ENCODE measurements around the gene PRKRIP1. TPM values are rescaled to one million over a fixed set of nuclear protein-coding genes. Genes with fewer than 3 reads are reported as not detected.
"Not testable (repeated sequence)": the region's sequence is repeated elsewhere in the genome, so short reads cannot be mapped to it uniquely, and the experiment has no call there.

PRKRIP1 gene
- total RNA-seq, 1 donor from 2014 or later: 13.8 TPM

DNA sequence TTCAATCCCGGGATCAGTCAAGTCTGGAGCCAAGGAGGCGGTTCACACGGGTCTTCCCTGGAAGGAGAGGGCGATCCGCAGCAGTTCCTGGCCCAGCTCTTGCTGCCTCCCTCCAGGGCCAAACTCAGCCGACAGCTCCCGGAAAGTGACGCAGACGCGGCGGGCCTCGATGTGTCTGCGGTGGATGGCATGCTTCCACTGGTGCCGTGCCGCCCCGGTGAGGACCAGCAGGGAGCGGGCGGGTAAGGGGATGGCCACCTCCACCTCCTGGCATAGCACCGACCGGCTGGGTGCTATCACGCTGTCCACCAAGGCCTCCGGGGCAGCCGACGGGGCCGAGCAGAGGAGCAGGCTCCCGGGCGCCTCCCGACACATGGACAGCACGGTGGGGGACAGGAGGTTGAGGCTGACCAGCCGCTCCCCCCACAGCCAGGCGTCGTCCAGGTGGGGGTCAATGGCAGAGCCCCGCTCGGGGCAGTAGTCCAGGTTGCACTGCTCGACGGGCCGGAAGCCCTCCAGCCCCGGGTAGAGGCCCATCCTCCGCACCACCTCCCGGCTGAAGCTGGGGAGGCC lies 61.3 kb downstream of the PRKRIP1 start:
- DNase-seq (ENCODE audit: low read depth, low spot score): no peak

DNA sequence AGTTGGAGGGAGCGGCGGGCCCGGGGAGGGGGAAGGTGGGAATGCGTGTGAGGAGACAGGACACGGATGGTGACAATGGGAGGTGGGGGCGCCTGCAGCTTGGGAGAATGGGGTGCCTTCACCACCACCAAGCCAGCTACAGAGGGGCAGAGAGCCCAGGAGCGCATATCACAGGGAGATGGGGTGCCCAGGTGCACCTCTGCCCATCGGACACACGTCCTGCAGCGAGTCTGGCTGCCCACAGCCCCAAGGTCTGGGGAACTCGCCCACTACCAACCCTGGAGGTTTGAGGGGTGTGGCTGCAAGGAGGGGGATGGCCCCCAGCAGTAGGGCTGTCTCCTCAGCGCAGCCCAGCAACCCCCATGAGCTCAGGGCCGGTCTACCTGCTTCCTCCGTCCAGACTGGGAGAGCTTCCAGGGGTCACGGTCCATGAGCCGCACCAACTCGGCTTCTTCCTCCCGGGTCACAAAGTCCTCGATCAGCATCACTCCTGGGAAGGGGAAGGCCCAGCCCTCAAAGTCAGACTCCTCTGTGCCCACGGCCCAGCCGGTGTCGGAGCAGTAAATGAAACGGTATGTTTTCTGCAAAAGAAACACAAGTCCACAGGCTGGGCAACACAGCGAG lies 63.2 kb downstream of the PRKRIP1 start:
- no peak for DNase-seq (ENCODE audit: low read depth, low spot score)

DNA sequence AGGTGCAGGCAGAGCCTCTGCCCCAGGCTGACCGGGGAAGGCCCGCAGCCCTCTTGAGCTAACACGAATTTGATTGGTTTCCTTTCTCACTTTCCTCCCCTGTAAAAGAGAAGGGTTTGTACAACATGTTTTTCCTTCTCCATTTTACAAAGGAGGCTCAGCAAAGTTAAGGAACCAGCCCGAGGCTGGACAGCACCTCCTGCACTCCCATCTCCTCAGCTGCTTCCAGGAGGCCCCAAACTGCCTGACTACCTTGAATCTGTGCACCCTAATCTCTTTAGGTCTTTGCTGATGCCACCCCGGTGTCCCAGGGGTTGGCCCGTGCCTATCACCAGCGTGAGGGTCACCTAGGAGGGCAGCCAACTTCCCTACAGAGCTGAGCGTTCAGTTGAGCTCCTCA lies 64.3 kb downstream of the PRKRIP1 start:
- no peak for DNase-seq (ENCODE audit: low read depth, low spot score)

DNA sequence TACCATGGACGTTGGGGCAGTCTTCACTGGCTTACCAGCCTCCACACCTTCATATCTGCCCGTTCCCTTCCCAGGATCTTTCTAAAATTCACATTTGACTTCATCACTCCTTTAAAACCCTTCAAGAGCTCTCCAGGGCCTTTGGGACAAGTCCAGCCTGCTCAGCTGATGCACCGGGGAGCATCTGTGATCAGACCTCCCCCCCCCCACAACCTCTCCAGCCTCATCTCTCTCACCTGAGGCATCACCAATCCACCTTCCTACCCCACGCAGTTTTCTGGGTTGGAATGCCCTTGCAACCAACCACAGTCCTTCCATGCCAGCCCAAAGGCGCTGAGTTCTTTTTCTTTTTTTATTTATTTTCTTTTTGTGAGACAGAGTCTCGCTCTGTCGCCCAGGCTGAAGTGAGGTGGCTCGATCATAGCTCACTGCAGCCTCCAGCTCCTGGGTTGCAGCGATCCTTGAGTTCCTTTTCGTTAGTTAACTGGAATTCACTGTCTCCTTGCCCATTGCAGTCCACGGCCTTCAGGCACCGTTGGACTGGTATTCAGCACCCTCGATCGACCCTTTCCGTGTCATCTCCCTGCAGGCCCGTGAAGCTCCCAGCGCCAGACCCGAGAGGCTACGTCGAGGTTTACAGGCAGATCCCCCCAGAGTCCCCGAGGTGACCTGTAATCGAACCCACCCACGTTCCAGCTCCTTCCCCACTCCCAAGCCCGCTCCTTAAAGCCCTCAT lies 67.8 kb downstream of the PRKRIP1 start:
- DNase-seq (ENCODE audit: low read depth, low spot score): no peak

DNA sequence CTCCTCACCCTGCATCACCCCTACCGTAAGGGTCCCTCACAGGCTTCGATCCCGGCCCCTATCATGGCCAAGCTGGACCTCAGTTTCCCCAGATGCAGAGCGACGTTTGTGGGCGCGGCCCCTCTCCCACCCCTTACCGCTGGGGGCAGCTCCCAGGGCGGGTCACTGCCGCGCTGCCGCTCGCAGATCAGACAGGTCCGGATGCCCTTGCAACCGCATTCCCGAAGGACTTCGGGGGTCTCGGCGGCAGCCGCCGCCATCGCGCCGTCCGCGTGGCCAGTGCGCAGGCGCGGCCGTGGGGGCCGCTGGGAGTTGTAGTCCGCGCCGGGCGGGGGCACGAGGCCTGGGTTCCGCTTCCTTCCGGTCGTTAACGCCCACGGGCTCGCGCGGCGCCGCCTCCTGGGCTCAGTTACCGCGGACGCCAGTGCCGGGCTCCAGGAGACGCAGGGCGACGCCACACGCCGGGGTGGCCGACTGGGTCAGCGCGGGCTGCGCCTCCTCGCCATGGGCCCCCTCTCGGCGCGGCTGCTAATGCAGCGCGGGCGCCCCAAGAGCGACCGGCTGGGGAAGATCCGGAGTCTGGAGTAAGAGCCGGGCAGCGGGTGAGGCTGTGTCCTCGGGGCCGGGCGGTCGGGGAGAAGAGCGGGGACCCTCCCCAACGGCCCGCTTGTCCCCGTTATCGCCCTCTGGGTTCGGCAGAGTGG lies 68.6 kb downstream of the PRKRIP1 start, which contains the start of the genes ALKBH4 and LRWD1:
Gene ALKBH4 (minus strand): TSS at position 287 of the 704 bp plus-strand sequence. CDS start 27 bp downstream, at position 260.
Gene LRWD1 (plus strand): TSS at position 408 of the 704 bp plus-strand sequence. CDS start 97 bp downstream, at position 505.
- DNase-seq (ENCODE audit: low read depth, low spot score): peak; percentile 51

DNA sequence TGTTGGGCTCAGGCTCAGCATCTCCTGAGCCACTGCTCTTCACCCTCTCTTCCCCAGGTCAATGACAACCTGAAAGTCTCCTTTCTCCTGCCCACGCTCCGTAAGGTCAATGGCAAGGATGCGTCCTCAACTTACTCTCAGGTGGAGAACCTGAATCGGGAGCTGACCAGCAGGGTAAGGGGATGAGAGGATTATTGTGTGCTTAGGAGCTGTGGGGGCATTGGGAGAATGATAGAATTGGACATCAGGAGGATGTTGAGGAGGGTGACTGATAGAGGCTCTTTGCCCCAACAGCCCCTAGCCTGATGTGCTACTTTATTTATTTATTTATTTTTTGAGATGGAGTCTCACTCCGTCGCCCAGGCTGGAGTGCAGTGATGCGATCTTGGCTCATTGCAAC lies 69.9 kb downstream of the PRKRIP1 start:
- no peak for DNase-seq (ENCODE audit: low read depth, low spot score)

DNA sequence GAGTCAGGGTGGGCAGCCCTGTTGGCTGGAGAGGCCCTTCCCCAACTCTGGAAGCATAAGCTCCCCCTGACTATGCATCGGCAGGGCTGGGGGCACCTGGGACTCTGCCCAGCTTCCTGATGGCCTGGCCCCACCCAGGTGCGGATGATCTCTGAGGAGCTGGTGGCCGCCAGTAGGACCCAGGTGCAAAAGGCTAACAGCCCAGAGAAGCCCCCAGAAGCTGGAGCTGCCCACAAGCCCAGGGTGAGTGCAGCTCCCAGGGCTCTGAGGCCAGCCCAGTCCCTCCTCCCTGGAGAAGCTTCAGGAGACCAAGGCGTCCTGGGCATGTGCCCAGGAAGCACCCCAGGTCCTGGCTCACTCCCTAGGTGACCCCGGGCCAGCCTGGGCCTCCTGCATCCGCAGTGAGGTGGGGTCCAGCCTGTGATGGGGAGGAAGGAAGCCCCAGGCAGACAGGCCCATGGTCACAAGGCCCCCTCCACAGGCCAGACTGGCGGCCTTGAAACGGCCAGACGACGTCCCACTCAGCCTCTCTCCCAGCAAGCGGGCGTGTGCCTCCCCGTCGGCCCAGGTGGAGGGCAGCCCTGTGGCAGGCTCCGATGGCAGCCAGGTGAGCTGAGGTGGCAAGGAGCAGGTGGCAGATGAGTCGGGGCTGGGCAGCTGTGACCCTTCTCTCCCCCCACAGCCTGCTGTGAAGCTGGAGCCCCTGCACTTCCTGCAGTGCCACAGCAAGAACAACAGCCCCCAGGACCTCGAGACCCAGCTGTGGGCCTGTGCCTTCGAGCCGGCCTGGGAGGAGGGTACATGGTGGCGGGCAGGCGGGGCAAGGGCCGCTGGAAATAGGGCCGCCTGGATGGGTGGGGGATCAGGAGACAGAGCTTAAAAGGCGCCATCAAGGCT lies 71.7 kb downstream of the PRKRIP1 start:
- no peak for DNase-seq (ENCODE audit: low read depth, low spot score)

DNA sequence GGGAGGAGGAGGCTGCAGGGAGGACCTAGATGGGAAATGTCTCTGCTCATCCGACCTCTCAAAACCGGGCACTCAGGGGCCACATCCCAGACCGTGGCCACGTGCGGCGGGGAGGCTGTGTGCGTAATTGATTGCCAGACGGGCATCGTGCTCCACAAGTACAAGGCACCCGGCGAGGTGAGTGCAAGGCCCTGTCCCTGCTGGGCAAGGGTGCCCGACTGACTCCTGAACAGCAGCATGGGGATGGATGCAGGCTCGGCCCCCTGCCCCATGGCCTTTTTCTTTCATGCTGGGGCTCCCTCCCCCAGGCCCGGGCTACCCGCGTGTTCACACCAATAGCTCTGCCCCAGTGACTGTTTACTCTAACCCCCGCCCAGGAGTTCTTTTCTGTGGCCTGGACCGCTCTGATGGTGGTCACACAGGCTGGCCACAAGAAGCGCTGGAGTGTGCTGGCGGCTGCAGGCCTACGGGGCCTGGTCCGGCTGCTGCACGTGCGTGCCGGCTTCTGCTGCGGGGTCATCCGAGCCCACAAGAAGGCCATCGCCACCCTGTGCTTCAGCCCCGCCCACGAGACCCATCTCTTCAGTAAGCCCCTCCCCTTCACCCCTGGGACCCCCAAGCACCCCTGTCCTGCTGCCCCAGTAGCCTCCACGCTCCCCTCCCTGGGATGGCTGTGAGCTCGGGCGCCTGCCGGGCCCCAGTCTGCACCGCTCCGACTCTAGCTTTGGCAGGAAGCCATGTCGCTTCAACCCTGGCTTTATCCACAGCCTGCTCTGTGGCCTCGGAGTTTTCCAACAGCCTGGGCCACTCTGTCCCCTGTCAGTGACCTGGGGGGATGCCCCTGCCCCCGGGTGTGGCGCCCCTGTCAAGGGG lies 72.6 kb downstream of the PRKRIP1 start:
- DNase-seq (ENCODE audit: low read depth, low spot score): no peak

DNA sequence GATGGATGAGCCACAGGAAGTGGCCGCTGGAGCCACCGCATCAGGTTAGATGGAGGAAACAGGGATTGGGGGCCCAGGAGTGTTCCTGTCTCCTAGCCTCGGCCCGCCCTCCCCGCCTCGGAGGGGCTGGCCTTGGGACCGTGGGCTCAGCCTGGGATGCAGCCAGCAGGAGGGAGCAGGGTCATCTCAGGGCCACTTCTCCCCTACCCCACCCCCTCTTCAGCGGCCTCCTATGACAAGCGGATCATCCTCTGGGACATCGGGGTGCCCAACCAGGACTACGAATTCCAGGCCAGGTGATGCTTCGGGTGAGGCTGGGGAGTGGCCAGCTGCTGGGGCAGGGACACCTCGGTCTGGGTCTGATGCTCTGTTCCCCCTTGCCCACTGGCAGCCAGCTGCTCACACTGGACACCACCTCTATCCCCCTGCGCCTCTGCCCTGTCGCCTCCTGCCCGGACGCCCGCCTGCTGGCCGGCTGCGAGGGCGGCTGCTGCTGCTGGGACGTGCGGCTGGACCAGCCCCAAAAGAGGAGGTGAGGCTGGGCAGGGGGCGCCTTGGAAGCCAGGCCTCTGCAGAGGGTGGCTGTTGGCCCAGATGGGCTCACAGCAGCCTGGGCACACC lies 73.3 kb downstream of the PRKRIP1 start:
- DNase-seq (ENCODE audit: low read depth, low spot score): no peak

DNA sequence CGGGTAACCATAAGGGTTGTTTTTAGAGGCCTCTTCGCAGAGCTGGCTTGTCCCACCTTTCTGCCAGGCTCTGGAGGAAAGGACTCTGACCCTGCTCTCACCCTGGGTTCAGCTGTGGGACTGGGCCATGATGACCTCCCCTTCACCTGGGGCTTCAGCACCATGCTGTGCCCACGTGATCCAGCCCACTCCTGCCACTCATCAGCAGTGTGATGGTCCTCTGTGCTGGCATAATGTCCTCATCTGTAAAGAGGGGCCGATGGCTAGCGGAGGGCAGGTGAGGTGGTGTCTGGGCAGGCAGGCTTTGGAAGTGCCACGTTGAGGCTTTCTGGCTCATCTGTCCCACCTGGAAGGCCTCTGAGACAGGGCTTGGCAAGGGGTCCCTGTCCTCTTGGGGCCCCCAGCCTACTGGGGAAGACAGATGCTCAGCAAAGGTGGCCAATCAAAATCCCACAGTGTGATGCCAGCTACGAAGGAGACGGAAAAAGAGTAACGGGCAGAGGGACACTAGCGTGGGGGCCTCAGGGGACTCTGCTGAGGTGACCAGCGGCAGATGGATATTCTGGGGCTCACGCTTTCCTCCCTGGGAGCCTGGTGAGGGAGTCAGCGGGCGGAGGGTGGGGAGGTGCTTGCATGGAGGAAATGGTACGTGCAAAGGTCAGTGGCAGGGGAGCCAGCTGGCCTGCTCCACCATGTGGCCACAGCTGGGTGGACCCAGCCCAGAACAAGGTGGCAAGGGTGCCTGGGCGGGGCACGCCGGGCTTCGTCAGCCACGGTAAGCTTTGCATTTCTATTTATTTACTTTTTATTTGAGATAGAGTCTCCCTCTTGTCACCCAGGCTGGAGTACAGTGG lies 74.0 kb downstream of the PRKRIP1 start:
- no peak for DNase-seq (ENCODE audit: low read depth, low spot score)

DNA sequence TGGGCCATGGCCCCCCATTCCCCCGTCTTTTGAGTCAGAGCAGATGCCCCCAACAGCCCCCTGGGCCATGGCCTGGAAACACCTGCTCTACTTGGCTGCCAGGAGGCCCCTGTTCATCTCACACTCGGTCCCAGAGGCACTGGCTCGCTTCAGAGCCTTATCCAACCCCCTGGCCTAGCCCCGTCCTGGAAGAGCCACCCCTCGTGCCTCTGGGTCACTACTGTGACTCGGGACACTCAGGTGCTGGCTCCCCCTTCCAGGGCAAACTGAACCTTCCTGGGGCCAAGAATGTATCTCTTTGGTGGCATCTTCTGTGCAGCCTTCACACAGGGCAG lies 75.6 kb downstream of the PRKRIP1 start:
- DNase-seq (ENCODE audit: low read depth, low spot score): no peak

DNA sequence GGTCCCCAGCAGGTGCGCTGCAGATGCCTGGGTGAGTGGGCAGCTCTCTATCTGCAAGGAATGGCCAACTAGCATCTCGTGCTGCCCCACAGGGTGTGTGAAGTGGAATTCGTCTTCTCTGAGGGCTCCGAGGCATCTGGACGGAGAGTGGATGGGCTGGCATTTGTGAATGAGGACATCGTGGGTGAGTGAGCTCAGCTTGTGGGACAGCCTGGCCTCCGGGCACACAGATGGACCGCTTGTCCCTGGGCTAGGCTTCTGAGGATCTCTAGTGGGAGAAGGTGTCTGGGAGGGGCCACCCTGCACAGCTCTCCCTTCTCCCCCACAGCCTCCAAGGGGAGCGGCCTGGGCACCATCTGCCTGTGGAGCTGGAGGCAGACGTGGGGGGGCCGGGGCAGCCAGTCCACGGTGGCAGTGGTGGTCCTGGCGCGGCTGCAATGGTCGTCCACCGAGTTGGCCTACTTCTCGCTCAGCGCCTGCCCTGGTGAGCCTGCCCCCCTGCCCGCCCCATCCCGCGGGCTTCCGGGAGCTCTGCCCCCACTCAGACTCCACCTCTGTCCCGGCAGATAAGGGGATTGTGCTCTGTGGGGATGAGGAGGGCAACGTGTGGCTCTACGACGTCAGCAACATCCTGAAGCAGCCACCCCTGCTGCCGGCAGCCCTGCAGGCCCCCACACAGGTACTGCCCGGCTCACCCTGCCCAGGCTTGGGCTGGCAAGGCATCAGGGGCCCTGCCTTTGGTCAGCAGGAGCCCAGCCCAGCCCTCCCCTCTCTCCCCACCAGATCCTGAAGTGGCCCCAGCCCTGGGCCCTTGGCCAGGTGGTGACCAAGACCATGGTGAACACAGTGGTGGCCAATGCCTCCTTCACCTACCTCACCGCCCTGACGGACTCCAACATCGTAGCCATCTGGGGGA lies 76.2 kb downstream of the PRKRIP1 start:
- no peak for DNase-seq (ENCODE audit: low read depth, low spot score)

DNA sequence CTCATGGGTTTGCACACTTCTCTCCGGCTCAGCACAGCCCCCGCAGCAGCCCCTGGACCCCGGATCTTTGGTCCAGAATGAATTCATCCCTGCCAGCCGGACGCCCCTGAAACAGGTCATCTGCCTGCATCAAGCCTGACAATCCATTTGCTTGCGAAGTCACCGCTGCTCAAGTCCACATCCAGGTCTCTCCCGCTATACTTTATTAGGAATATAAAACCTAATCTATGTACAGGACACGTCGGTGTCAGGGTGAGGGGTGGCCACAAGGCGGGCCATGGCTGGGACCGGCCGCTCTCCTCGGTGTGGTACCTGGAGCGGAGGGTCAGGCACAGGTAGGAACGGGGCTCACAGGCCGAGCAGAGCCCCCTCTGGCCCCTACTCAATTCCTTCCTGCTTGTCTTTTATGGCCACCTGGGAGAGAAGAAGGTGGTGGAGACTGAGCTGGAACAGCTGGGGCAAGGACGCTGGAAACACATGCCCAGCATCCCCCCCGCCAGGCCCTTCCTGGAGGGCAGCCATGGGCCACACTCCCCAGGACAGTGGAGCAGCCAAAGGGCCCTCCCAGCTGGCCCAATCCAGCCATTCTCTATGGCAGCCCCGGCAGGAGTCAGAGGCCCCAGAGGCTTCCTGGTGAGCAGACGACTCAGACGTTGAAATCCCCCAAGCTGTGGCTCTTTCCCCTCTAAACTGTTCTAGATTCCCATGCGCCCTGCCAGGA lies 77.3 kb downstream of the PRKRIP1 start:
- DNase-seq (ENCODE audit: low read depth, low spot score): no peak

DNA sequence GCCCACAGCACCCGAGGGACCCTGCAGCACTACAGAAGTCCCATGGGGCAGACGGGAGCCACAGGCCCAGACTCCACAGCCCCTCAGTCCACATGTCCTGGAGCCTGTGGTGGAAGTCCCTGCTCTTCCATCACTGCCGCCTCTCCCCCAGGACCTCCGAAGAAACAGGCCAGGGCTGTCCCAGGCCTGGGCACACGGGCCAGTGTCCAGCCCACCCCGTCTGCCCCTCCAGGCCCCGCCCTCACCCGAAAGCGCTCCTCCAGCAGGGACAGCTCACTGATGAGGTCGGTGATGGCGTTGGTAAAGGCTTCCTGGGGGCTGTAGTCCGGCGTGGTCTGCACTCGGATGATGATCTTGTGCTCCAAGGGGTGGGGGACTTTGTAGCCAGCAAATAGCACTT lies 78.0 kb downstream of the PRKRIP1 start:
- not testable (repeated sequence) for DNase-seq (ENCODE audit: low read depth, low spot score)

DNA sequence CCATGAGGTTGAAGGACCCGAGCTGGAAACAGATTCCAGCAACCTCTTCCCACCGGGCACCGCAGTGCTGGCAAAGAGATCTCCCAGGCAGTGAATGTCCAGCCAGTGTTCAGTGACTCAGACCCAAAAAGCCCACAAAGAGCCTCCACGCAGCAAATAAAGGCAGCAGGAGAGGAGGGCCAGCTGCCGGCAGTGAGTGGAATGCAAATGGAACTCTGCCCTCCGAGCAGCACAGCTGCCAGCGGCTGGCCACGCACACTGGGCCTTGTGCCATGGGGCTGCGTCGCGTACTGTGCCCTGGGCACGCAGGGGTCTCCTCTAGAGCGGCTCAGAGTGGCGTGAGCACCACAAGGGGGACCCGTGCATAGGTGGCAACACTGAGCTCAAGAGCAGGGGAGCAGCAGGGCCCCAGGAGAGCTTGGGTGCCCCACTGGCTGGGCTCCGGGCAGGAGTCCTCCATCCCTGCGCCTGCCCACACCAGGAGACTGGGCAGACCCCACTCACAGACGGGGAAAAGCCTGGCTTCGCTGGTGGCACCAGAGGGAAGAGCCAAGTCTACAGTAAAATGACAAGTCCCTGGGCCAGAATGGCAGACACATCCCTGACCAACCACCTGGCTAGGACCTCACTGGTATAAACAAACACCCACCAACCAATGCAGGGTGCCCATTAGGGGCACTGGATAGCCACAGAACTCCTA lies 78.7 kb downstream of the PRKRIP1 start:
- DNase-seq (ENCODE audit: low read depth, low spot score): not testable (repeated sequence)

Measured in pulmonary artery endothelial cell (primary cell).